Naive B cell (primary cell): ENCODE measurements around the gene KCNE5. TPM values are rescaled to one million over a fixed set of nuclear protein-coding genes. Genes with fewer than 3 reads are reported as not detected.
"Not testable (repeated sequence)": the region's sequence is repeated elsewhere in the genome, so short reads cannot be mapped to it uniquely, and the experiment has no call there.

Experiments used
- ATAC-seq, 2 donors: fragments of 150-1000 bp; cut with Tn5 transposase; 2 replicates each; pipeline ENCODE4 v1.10.0; 2021; ENCODE audit warnings: low read depth in 2 of 2, mild to moderate bottlenecking in 2 of 2, moderate library complexity in 2 of 2
- DNase-seq: peaks from one replicate; pipeline ENCODE4 v3.0.0; 2022
- H3K27ac Mint-ChIP-seq, 6 donors: one replicate each; pipeline ENCODE4 v1.8.0; 2020 to 2022; ENCODE audit warnings: mild to moderate bottlenecking in 6 of 6, mixed read lengths in 6 of 6, moderate library complexity in 5 of 6, inconsistent platforms in 2 of 6
- H3K27me3 Mint-ChIP-seq, 3 donors: one replicate each; pipeline ENCODE4 v1.8.0; 2021 to 2022; ENCODE audit warnings: mixed read lengths in 3 of 3, mild to moderate bottlenecking in 1 of 3
- H3K36me3 Mint-ChIP-seq, 2 donors: one replicate each; pipeline ENCODE4 v1.8.0; 2020 to 2022; ENCODE audit warnings: mixed read lengths in 2 of 2, inconsistent platforms in 1 of 2, mild to moderate bottlenecking in 1 of 2
- H3K4me1 Mint-ChIP-seq, 3 donors: one replicate each; pipeline ENCODE4 v1.8.0; 2020 to 2022; ENCODE audit warnings: mixed read lengths in 3 of 3, inconsistent platforms in 1 of 3, mild to moderate bottlenecking in 1 of 3, moderate library complexity in 1 of 3
- H3K4me3 Mint-ChIP-seq, 8 donors: one replicate each; pipeline ENCODE4 v1.8.0; 2020 to 2022; ENCODE audit warnings: mild to moderate bottlenecking in 8 of 8, mixed read lengths in 8 of 8, moderate library complexity in 8 of 8, inconsistent platforms in 2 of 8
- H3K9me3 Mint-ChIP-seq, 7 donors: one replicate each; pipeline ENCODE4 v1.8.0; 2020 to 2022; ENCODE audit warnings: mixed read lengths in 7 of 7, mild to moderate bottlenecking in 5 of 7, inconsistent platforms in 2 of 7, moderate library complexity in 1 of 7
- polyA plus RNA-seq, 6 donors: library from polyadenylated mRNA; unstranded; fragments of 300-500 nt; fragmentation: Illumina TruSeq; gene quantifications; one replicate each; pipeline ENCODE4 v1.2.3, GENCODE V29; 2021; ENCODE audit warnings: low read depth in 6 of 6

The KCNE5 gene
- polyA plus RNA-seq, 6 donors from 2014 or later: not detected

- Mint-ChIP-seq H3K36me3 (no peaks in the 10 kb centered on the region), H3K4me1 (no peaks in the 10 kb centered on the region), H3K27ac (no peak overlapping the region), H3K27me3 (peaks cover 0 to 34% (median 13%) of the 10 kb centered on the region in 3 donors), H3K9me3 (no peaks in the 10 kb centered on the region), H3K4me3 (no peak overlapping the region)
- ATAC-seq (no peak), DNase-seq (no peak)
Measured at GRCh38 chrX:109585488-109585887, 39.5 kb downstream of the KCNE5 start.

- Mint-ChIP-seq H3K4me3 (no peak overlapping the region), H3K27me3 (peaks cover 0 to 28% (median 0%) of the 10 kb centered on the region in 3 donors), H3K36me3 (no peaks in the 10 kb centered on the region), H3K9me3 (peaks cover 0 to 2% (median 0%) of the 10 kb centered on the region in 7 donors), H3K27ac (no peak overlapping the region), H3K4me1 (no peaks in the 10 kb centered on the region)
- no peak for DNase-seq
- no peak for ATAC-seq
Measured at GRCh38 chrX:109578916-109579315, 46.1 kb downstream of the KCNE5 start.

- ATAC-seq: no peak
- H3K27ac Mint-ChIP-seq: no peak overlapping the region
- H3K4me3 Mint-ChIP-seq: no peak overlapping the region
- H3K9me3 Mint-ChIP-seq: peaks cover 0 to 7% (median 0%) of the 10 kb centered on the region in 7 donors
- DNase-seq: no peak
- no peaks in the 10 kb centered on the region for H3K36me3 Mint-ChIP-seq
- H3K27me3 Mint-ChIP-seq: peaks cover 0 to 37% (median 5%) of the 10 kb centered on the region in 3 donors
- H3K4me1 Mint-ChIP-seq: no peaks in the 10 kb centered on the region
Measured at GRCh38 chrX:109577055-109577454, 47.9 kb downstream of the KCNE5 start.

- Mint-ChIP-seq H3K27ac (peak overlapping the region in 1 of 6 donors; percentile 5), H3K27me3 (peaks cover 0 to 27% (median 5%) of the 10 kb centered on the region in 3 donors), H3K4me3 (peak overlapping the region in 1 of 8 donors; percentile 61)
- ATAC-seq, H3K9me3 Mint-ChIP-seq, DNase-seq, H3K36me3 Mint-ChIP-seq, H3K4me1 Mint-ChIP-seq: not testable (repeated sequence)
Measured at GRCh38 chrX:109576083-109576482, 48.9 kb downstream of the KCNE5 start.

Other genes starting within 250 kb of the KCNE5 start
- gene GUCY2F, start 143.1 kb downstream of the KCNE5 start, polyA plus RNA-seq: not detected
- gene NXT2, start 88.3 kb downstream of the KCNE5 start, polyA plus RNA-seq: 10 to 100 TPM; 16.7 to 28.9 (median 23.3) TPM
- 10 to 100 TPM in 2 of 6 donors, 1 to 10 TPM in 4; 5.4 to 12.6 (median 9.3) TPM for gene ACSL4, start 108.1 kb upstream of the KCNE5 start, polyA plus RNA-seq